HEK293 (cell line): ENCODE measurements around the gene CACNB4.

Experiments used
- CTCF ChIA-PET: fragments of 350-600 bp; formaldehyde crosslinking; extraction: SDS; loops from one replicate; lab custom pipeline; 2021; ENCODE audit warnings: antibody characterized with exemption; lab: Yijun Ruan, JAX
- POLR2A ChIA-PET: fragments of 300-600 bp; formaldehyde crosslinking; extraction: SDS; loops from one replicate; lab custom pipeline; 2020; ENCODE audit warnings: antibody characterized with exemption, inconsistent platforms; lab: Yijun Ruan, JAX
- H3K27ac ChIP-seq: fragments of 200-500 bp; sonication (Bioruptor generic); 2 replicates; pipeline ENCODE4 v1.5.1; 2014; ENCODE audit warnings: low read depth, low read length, control low read depth, inconsistent platforms; ENCODE audit errors: extremely low read depth
- H3K36me3 ChIP-seq, 2 experiments: fragments of 200-500 bp in 1 of 2; sonication (Bioruptor generic) in 1 of 2; 1 replicate in 1 of 2; 2 replicates in 1 of 2; pipeline ENCODE4 v1.5.1; 2014 to 2017; ENCODE audit warnings: inconsistent platforms in 2 of 2, low read length in 2 of 2; ENCODE audit not compliant: control insufficient read depth in 2 of 2, insufficient read depth in 1 of 2
- H3K4me1 ChIP-seq: fragments of 200-500 bp; sonication (Bioruptor generic); 2 replicates; pipeline ENCODE4 v1.5.1; 2014; ENCODE audit warnings: mild to moderate bottlenecking, low read length, inconsistent platforms; ENCODE audit not compliant: control insufficient read depth, insufficient read depth
- H3K4me3 ChIP-seq: 2 replicates; pipeline ENCODE4 v1.5.1; 2011; ENCODE audit warnings: low read depth, mild to moderate bottlenecking, control low read depth, low read length, moderate library complexity
- H3K9me3 ChIP-seq: fragments of 200-500 bp; sonication (Bioruptor generic); 2 replicates; pipeline ENCODE4 v1.5.1; 2014; ENCODE audit warnings: low read depth, low read length, inconsistent platforms; ENCODE audit not compliant: control insufficient read depth, insufficient read depth
- GLIS1 ChIP-seq: fragments of 450-650 bp; formaldehyde crosslinking; IDR thresholded peaks from 2 replicates; pipeline ENCODE4 v1.5.1; 2016; ENCODE audit warnings: missing biosample characterization, missing genetic modification characterization
- SALL2 ChIP-seq: fragments of 450-650 bp; formaldehyde crosslinking; IDR thresholded peaks from 2 replicates; pipeline ENCODE4 v1.5.0; 2017; ENCODE audit warnings: missing biosample characterization, mild to moderate bottlenecking, missing genetic modification characterization, borderline replicate concordance
- SP2 ChIP-seq: fragments of 450-650 bp; formaldehyde crosslinking; IDR thresholded peaks from 2 replicates; pipeline ENCODE4 v1.5.1; 2016; ENCODE audit warnings: missing biosample characterization, missing genetic modification characterization
- ZNF10 ChIP-seq: fragments of 450-650 bp; formaldehyde crosslinking; IDR thresholded peaks from 2 replicates; pipeline ENCODE4 v1.5.1; 2017; ENCODE audit warnings: missing biosample characterization, missing genetic modification characterization
- ZNF121 ChIP-seq: fragments of 450-650 bp; formaldehyde crosslinking; IDR thresholded peaks from 2 replicates; pipeline ENCODE4 v1.5.1; 2016; ENCODE audit warnings: missing biosample characterization, missing genetic modification characterization
- ZNF16 ChIP-seq: fragments of 450-650 bp; formaldehyde crosslinking; IDR thresholded peaks from 2 replicates; pipeline ENCODE4 v1.5.1; 2016; ENCODE audit warnings: low read depth, missing biosample characterization, missing genetic modification characterization
- ZNF585B ChIP-seq: fragments of 450-650 bp; formaldehyde crosslinking; IDR thresholded peaks from 2 replicates; pipeline ENCODE4 v1.5.1; 2016; ENCODE audit warnings: missing biosample characterization, missing genetic modification characterization
- ZNF658 ChIP-seq: fragments of 450-650 bp; formaldehyde crosslinking; IDR thresholded peaks from 2 replicates; pipeline ENCODE4; 2016; ENCODE audit warnings: missing biosample characterization, missing genetic modification characterization
- ZNF792 ChIP-seq: fragments of 450-650 bp; formaldehyde crosslinking; IDR thresholded peaks from 2 replicates; pipeline ENCODE4 v1.5.1; 2016; ENCODE audit warnings: missing biosample characterization, missing genetic modification characterization
- ZSCAN30 ChIP-seq: fragments of 450-650 bp; IDR thresholded peaks from 2 replicates; pipeline ENCODE4 v1.5.1; 2018; ENCODE audit warnings: missing biosample characterization, mild to moderate bottlenecking, missing genetic modification characterization, moderate library complexity
- TF ChIP-seq, protein P1 (sequence below): fragments of 450-650 bp; IDR thresholded peaks from 2 replicates; pipeline ENCODE4 v1.5.1; 2018; ENCODE audit warnings: missing biosample characterization, missing genetic modification characterization
- TF ChIP-seq, protein P2 (sequence below): IDR thresholded peaks from 2 replicates; pipeline ENCODE4 v1.6.1; 2011; ENCODE audit warnings: mild to moderate bottlenecking, low read depth, low read length, borderline replicate concordance
- TF ChIP-seq, protein P3 (sequence below): fragments of 450-650 bp; formaldehyde crosslinking; IDR thresholded peaks from 2 replicates; pipeline ENCODE4 v1.5.1; 2016; ENCODE audit warnings: missing biosample characterization, missing genetic modification characterization
- TF ChIP-seq, protein P4 (sequence below): fragments of 450-650 bp; formaldehyde crosslinking; IDR thresholded peaks from 2 replicates; pipeline ENCODE4 v1.5.1; 2016; ENCODE audit warnings: missing biosample characterization, missing genetic modification characterization

Gene CACNB4

DNA sequence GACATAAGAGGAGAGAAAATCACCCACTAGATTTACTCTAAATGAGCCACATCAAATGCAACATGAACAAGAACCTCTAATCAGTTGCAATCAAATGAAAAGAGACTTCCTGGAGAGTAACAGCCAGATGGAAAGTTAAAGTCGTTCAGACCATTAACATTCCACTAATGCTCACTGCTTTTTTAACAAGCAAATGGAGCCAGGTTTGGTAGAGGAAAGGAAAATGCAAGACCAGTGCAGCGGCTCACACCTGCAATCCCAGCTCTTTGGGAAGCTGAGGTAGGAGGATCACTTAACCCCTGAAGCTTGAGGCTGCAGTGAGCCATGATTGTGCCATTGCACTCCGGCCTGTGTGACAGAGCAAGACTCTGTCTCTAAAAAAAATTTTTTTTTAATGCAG lies 48.5 kb downstream of the CACNB4 start (continued):
- TF ChIP-seq ZSCAN30 (tag by site-specific recombination) (no peak), ZNF121 (tag by site-specific recombination) (no peak)

DNA sequence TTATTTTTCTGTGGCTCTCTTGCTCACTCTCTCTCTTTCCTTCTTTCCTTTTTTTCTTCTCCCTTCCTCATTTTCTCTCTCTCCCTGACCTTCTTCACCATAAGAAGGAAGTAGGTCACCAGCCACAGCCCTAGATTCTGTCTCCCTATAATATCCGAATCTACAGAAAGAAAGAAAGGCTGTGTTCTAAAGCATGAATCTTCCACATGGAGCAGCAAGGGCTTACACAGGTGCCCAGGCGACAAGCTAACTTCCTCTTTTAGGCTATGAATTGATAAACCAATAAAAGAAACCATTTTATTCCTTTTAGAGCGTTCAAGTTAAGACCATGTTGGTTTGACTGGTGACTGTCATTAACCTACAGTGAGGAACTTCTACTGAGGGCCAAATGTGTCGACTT lies 49.3 kb downstream of the CACNB4 start:
- TF ChIP-seq, protein P1, sequence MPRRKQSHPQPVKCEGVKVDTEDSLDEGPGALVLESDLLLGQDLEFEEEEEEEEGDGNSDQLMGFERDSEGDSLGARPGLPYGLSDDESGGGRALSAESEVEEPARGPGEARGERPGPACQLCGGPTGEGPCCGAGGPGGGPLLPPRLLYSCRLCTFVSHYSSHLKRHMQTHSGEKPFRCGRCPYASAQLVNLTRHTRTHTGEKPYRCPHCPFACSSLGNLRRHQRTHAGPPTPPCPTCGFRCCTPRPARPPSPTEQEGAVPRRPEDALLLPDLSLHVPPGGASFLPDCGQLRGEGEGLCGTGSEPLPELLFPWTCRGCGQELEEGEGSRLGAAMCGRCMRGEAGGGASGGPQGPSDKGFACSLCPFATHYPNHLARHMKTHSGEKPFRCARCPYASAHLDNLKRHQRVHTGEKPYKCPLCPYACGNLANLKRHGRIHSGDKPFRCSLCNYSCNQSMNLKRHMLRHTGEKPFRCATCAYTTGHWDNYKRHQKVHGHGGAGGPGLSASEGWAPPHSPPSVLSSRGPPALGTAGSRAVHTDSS (tag by site-specific recombination): no peak
- TF ChIP-seq ZNF10 (no peak), SP2 (tag by site-specific recombination) (no peak), ZNF585B (tag by site-specific recombination) (no peak), SALL2 (tag by site-specific recombination) (no peak), ZNF792 (no peak), ZNF16 (tag by site-specific recombination) (no peak)
- TF ChIP-seq, protein P2, sequence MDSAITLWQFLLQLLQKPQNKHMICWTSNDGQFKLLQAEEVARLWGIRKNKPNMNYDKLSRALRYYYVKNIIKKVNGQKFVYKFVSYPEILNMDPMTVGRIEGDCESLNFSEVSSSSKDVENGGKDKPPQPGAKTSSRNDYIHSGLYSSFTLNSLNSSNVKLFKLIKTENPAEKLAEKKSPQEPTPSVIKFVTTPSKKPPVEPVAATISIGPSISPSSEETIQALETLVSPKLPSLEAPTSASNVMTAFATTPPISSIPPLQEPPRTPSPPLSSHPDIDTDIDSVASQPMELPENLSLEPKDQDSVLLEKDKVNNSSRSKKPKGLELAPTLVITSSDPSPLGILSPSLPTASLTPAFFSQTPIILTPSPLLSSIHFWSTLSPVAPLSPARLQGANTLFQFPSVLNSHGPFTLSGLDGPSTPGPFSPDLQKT: no peak
- TF ChIP-seq, protein P3, sequence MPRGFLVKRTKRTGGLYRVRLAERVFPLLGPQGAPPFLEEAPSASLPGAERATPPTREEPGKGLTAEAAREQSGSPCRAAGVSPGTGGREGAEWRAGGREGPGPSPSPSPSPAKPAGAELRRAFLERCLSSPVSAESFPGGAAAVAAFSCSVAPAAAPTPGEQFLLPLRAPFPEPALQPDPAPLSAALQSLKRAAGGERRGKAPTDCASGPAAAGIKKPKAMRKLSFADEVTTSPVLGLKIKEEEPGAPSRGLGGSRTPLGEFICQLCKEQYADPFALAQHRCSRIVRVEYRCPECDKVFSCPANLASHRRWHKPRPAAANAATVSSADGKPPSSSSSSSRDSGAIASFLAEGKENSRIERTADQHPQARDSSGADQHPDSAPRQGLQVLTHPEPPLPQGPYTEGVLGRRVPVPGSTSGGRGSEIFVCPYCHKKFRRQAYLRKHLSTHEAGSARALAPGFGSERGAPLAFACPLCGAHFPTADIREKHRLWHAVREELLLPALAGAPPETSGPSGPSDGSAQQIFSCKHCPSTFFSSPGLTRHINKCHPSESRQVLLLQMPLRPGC (tag by site-specific recombination): no peak
- TF ChIP-seq, all 188 proteins: peak for 0
- POLR2A ChIA-PET: no interaction called here
- Histone ChIP-seq H3K27ac (no peak overlapping the region), H3K4me3 (no peak overlapping the region), H3K36me3 (no peaks in the 10 kb centered on the region), H3K9me3 (no peaks in the 10 kb centered on the region), H3K4me1 (no peaks in the 10 kb centered on the region)
- CTCF ChIA-PET: interaction anchor here (0.9 to 1.6 kb wide), 4 partner anchors 12 to 560 kb away, joined by 3 to 4 read pairs (median 3); no protein-coding TSS in a partner anchor

DNA sequence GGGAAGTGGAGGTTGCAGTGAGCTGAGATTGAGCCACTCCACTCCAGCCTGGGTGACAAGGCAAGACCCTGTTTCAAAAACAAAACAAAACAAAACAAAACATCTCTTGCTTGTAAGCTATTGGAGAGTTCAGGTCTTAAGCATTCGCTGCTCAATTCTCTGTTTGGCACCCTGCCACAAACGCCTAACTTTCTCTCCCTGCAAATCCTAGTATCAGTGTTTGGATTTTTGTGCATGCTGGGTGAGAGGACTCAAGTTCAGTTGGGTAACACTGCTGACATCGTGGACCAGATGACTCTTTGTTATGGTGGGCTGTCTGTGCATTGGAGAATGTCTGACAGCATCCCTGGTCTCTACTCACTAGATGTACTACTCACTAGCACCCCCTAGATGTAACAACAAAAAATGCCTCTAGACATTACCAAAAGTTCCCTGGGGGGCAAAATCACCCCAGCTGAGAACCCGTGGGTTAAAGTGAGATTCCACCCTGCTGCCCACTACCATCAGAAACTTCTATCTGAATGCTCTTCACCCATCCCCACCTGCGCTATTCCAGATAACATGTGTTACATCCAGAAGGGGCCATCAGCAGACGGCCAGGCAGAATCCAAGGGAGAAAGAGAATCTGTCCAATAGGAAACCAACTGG lies 50.9 kb downstream of the CACNB4 start:
- POLR2A ChIA-PET: no interaction called here

More for the DNA sequence above, 50.9 kb downstream of the CACNB4 start:
- CTCF ChIA-PET: interaction anchor here (0.6 to 1.7 kb wide), 15 partner anchors 8 to 592 kb away, joined by 3 to 10 read pairs (median 3); no protein-coding TSS in a partner anchor
- Histone ChIP-seq H3K4me3 (no peak overlapping the region), H3K27ac (no peak overlapping the region), H3K9me3 (no peaks in the 10 kb centered on the region), H3K4me1 (no peaks in the 10 kb centered on the region)
- TF ChIP-seq GLIS1: no peak
- no peak for TF ChIP-seq ZNF658 (tag by site-specific recombination)
- TF ChIP-seq, protein P4, sequence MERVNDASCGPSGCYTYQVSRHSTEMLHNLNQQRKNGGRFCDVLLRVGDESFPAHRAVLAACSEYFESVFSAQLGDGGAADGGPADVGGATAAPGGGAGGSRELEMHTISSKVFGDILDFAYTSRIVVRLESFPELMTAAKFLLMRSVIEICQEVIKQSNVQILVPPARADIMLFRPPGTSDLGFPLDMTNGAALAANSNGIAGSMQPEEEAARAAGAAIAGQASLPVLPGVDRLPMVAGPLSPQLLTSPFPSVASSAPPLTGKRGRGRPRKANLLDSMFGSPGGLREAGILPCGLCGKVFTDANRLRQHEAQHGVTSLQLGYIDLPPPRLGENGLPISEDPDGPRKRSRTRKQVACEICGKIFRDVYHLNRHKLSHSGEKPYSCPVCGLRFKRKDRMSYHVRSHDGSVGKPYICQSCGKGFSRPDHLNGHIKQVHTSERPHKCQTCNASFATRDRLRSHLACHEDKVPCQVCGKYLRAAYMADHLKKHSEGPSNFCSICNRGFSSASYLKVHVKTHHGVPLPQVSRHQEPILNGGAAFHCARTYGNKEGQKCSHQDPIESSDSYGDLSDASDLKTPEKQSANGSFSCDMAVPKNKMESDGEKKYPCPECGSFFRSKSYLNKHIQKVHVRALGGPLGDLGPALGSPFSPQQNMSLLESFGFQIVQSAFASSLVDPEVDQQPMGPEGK: 0 out of 2 replicates have a peak, but pooled peaks have one; percentile 16
- TF ChIP-seq, all 188 proteins: peak for 1
- H3K36me3 ChIP-seq: no peaks in the 10 kb centered on the region
